ENCODE data around the gene SAP25. TPM values are rescaled to one million over a fixed set of nuclear protein-coding genes. Genes with fewer than 3 reads are reported as not detected.
A peak's percentile ranks its signal among the peaks of the same experiment; 100 is the strongest.

SAP25 gene
- total and polyA plus RNA-seq, 7 donors: 0.71 to 7.2 (median 2.2) TPM; not detected in 3

GRCh38 chr7:100578246-100579183, 4.8 kb upstream of the SAP25 start:
- intact Hi-C loops (cut with DNase I): no loop called here
- Histone ChIP-seq H3K36me3 (peaks cover 51 to 93% (median 73%) of the 10 kb centered on the region in 4 donors), H3K9me3 (no peaks in the 10 kb centered on the region), H3K4me3 (no peak overlapping the region), H3K27ac (no peak overlapping the region), H3K27me3 (peaks cover 0 to 18% (median 0%) of the 10 kb centered on the region in 3 donors), H3K4me1 (peaks cover 0 to 13% (median 9%) of the 10 kb centered on the region in 4 donors)
- WGBS, 2 donors: 92 to 94% methylated on average over 28 of the region's 28 CpGs
- peak; percentile 58 for DNase-seq
- TF ChIP-seq CTCF (IDR thresholded peaks at IDR 0.05) (no peak), POLR2A (IDR thresholded peaks at IDR 0.05) (no peak), POLR2AphosphoS5 (IDR thresholded peaks at IDR 0.05) (no peak), EP300 (IDR thresholded peaks at IDR 0.05) (no peak)

GRCh38 chr7:100577507-100577906, 3.8 kb upstream of the SAP25 start:
- no peak overlapping the region for H3K27ac ChIP-seq
- TF ChIP-seq EP300 (IDR thresholded peaks at IDR 0.05): no peak
- no peak for TF ChIP-seq POLR2AphosphoS5 (IDR thresholded peaks at IDR 0.05)
- no peak for TF ChIP-seq POLR2A (IDR thresholded peaks at IDR 0.05)
- TF ChIP-seq CTCF (IDR thresholded peaks at IDR 0.05): no peak
- H3K4me1 ChIP-seq: peaks cover 0 to 3% (median under 1%) of the 10 kb centered on the region in 4 donors
- peak; percentile 57 for DNase-seq
- H3K9me3 ChIP-seq: no peaks in the 10 kb centered on the region
- WGBS, 2 donors: 92 to 95% methylated on average over 14 of the region's 14 CpGs
- intact Hi-C loops (cut with DNase I): no loop called here
- peaks cover 50 to 88% (median 73%) of the 10 kb centered on the region in 4 donors for H3K36me3 ChIP-seq
- peaks cover 0 to 27% (median 0%) of the 10 kb centered on the region in 3 donors for H3K27me3 ChIP-seq
- H3K4me3 ChIP-seq: no peak overlapping the region

- intact Hi-C loops (cut with DNase I): no loop called here
These were observed 3.4 kb upstream of the SAP25 start for GRCh38 chr7:100577103-100577502.

GRCh38 chr7:100576384-100576993, 2.8 kb upstream of the SAP25 start:
- Histone ChIP-seq H3K27ac (no peak overlapping the region), H3K27me3 (peaks cover 0 to 36% (median 0%) of the 10 kb centered on the region in 3 donors), H3K9me3 (no peaks in the 10 kb centered on the region), H3K4me3 (no peak overlapping the region), H3K4me1 (no peaks in the 10 kb centered on the region), H3K36me3 (peaks cover 40 to 80% (median 65%) of the 10 kb centered on the region in 4 donors)
- peak; percentile 61 for DNase-seq
- TF ChIP-seq POLR2A (IDR thresholded peaks at IDR 0.05) (no peak), CTCF (IDR thresholded peaks at IDR 0.05) (no peak), EP300 (IDR thresholded peaks at IDR 0.05) (no peak), POLR2AphosphoS5 (IDR thresholded peaks at IDR 0.05) (no peak)
- intact Hi-C loops (cut with DNase I): no loop called here
- WGBS, 2 donors: 94 to 96% methylated on average over 13 of the region's 13 CpGs

More at GRCh38 chr7:100577103-100577502, 3.4 kb upstream of the SAP25 start:
- peak; percentile 54 for DNase-seq
- peaks cover 46 to 86% (median 71%) of the 10 kb centered on the region in 4 donors for H3K36me3 ChIP-seq
- no peak overlapping the region for H3K27ac ChIP-seq
- peaks cover 0 to 31% (median 0%) of the 10 kb centered on the region in 3 donors for H3K27me3 ChIP-seq
- WGBS, 2 donors: 95% methylated on average over 24 of the region's 24 CpGs
- no peaks in the 10 kb centered on the region for H3K9me3 ChIP-seq
- TF ChIP-seq POLR2AphosphoS5 (IDR thresholded peaks at IDR 0.05) (no peak), CTCF (IDR thresholded peaks at IDR 0.05) (no peak), POLR2A (IDR thresholded peaks at IDR 0.05) (no peak), EP300 (IDR thresholded peaks at IDR 0.05) (no peak)
- H3K4me3 ChIP-seq: no peak overlapping the region
- no peaks in the 10 kb centered on the region for H3K4me1 ChIP-seq

Measured in sigmoid colon (tissue), 7 donors.